PC-9 (cell line): ENCODE results near the gene ERVW-1. TPM values are rescaled to one million over a fixed set of nuclear protein-coding genes. Genes with fewer than 3 reads are reported as not detected.
A peak's percentile ranks its signal among the peaks of the same experiment; 100 is the strongest.

Experiments
- BruUV-seq: library from RNA; stranded (reverse); fragments of 400-500 nt; replicated peaks from 2 replicates; lab custom pipeline; 2021; lab: Mats Ljungman, UMichigan
- CTCF ChIA-PET: fragments of 300-600 bp; sonication (Branson Sonifier 250); formaldehyde crosslinking; loops from one replicate; lab custom pipeline; 2022; ENCODE audit warnings: antibody characterized with exemption; lab: Charles Lee
- POLR2A ChIA-PET: fragments of 300-600 bp; sonication (Branson Sonifier 250); formaldehyde crosslinking; loops from one replicate; lab custom pipeline; 2022; ENCODE audit warnings: antibody characterized with exemption; ENCODE audit not compliant: unreplicated experiment; lab: Charles Lee
- DNase-seq, 2 experiments: peaks; one replicate each; pipeline versions ENCODE4 v3.0.0 to v3.0.0-alpha.2; 2015 to 2022; ENCODE audit warnings: mixed read lengths in 1 of 2
- H2AFZ ChIP-seq: fragments of 200-600 bp; sonication (generic); 2 replicates; pipeline ENCODE4 v1.8.1; 2017; ENCODE audit warnings: antibody characterized with exemption
- H3F3A ChIP-seq: fragments of 200-600 bp; sonication (generic); 2 replicates; pipeline ENCODE4 v1.8.1; 2017; ENCODE audit warnings: antibody characterized with exemption, mild to moderate bottlenecking, low read depth; ENCODE audit not compliant: insufficient read depth
- H3K27ac ChIP-seq: fragments of 200-600 bp; sonication (generic); 2 replicates; pipeline ENCODE4 v1.6.1; 2016; ENCODE audit warnings: mixed run types
- H3K27me3 ChIP-seq: fragments of 200-600 bp; sonication (generic); 2 replicates; pipeline ENCODE4 v1.6.1; 2016; ENCODE audit warnings: low read depth, mixed run types; ENCODE audit not compliant: insufficient read depth
- H3K36me3 ChIP-seq: fragments of 200-600 bp; sonication (generic); 2 replicates; pipeline ENCODE4 v1.6.1; 2016; ENCODE audit warnings: low read depth, mixed run types
- H3K4me1 ChIP-seq: fragments of 200-600 bp; sonication (generic); replicated peaks from 2 replicates; pipeline ENCODE4 v1.6.1; 2016; ENCODE audit warnings: mixed run types; ENCODE audit not compliant: insufficient read depth
- H3K4me2 ChIP-seq: fragments of 200-600 bp; sonication (generic); 2 replicates; pipeline ENCODE4 v1.6.1; 2017; ENCODE audit warnings: mixed run types
- H3K4me3 ChIP-seq: fragments of 200-600 bp; sonication (generic); 2 replicates; pipeline ENCODE4 v1.6.1; 2016; ENCODE audit warnings: mixed run types
- H3K79me2 ChIP-seq: fragments of 200-600 bp; sonication (generic); 2 replicates; pipeline ENCODE4 v1.6.1; 2017; ENCODE audit warnings: low read depth, mixed run types
- H3K9me2 ChIP-seq: fragments of 200-600 bp; sonication (generic); 2 replicates; pipeline ENCODE4 v1.8.1; 2017; ENCODE audit warnings: mild to moderate bottlenecking; ENCODE audit not compliant: insufficient read depth
- H3K9me3 ChIP-seq: fragments of 200-600 bp; sonication (generic); 2 replicates; pipeline ENCODE4 v1.8.1; 2016; ENCODE audit warnings: low read depth; ENCODE audit not compliant: insufficient read depth
- H4K20me1 ChIP-seq: fragments of 200-600 bp; sonication (generic); 2 replicates; pipeline ENCODE4 v1.8.1; 2017; ENCODE audit not compliant: insufficient read depth
- EZH2 ChIP-seq: fragments of 200-600 bp; sonication (generic); IDR thresholded peaks from 2 replicates; pipeline ENCODE4 v1.8.0; 2017; ENCODE audit warnings: antibody characterized with exemption, low read depth
- intact Hi-C: fragments of 100-400 bp; cut with micrococcal nuclease; formaldehyde crosslinking; loops from one replicate; pipeline ENCODE4 v1.10.0; 2022; ENCODE audit not compliant: unreplicated experiment
- total RNA-seq: library from RNA; stranded (reverse); gene quantifications from 2 replicates; pipeline ENCODE4 v1.2.3, GENCODE V29; 2021
- TF ChIP-seq, protein P1 (sequence below): fragments of 200-600 bp; sonication (generic); conservative IDR thresholded peaks from 2 replicates; pipeline ENCODE4 v1.6.1; 2017; ENCODE audit warnings: mixed run types, antibody characterized with exemption, mild to moderate bottlenecking, moderate library complexity

The ERVW-1 gene
- total RNA-seq, 1 experiment from 2014 or later, result not detected

DNA sequence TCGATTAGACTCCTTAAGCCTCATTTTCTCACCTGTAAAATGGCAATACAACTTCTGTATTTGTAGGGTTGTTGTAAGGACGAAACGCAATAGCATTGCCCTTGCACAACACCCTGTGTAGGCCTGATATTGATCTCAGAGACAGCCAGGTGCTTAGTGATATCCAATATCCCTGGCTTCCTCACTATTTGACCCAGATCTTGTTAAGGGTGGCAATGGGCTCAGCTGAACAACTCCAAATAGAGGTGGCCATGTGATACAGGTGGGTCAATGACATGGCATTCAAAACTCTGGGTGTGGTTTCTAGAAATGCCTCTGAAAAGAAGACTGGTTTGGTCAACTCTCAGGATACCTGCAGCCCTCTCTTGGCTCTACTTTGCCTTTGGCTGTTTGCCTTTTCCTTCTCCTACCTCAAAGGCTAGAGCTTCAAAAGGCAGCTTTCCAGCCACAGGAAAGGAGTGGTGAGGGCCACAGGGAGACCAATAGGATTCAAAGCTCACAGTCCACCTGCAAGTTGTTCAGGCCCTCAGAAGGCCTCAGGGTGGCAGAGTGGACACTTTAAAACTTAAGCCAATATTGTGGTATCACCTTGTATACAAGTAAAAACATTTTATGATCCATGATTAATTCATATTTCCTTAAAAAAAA is 45.3 kb downstream of the ERVW-1 start:
- H3K27ac ChIP-seq, result no peak overlapping the region
- ChIA-PET POLR2A (no interaction called here), CTCF (no interaction called here)
- no peaks in the 10 kb centered on the region for H3K79me2 ChIP-seq
- H3K27me3 ChIP-seq, result no peaks in the 10 kb centered on the region
- H2AFZ ChIP-seq, result no peak overlapping the region
- no peaks in the 10 kb centered on the region for H3K9me2 ChIP-seq
- H3K9me3 ChIP-seq, result no peaks in the 10 kb centered on the region
- TF ChIP-seq, protein P1, sequence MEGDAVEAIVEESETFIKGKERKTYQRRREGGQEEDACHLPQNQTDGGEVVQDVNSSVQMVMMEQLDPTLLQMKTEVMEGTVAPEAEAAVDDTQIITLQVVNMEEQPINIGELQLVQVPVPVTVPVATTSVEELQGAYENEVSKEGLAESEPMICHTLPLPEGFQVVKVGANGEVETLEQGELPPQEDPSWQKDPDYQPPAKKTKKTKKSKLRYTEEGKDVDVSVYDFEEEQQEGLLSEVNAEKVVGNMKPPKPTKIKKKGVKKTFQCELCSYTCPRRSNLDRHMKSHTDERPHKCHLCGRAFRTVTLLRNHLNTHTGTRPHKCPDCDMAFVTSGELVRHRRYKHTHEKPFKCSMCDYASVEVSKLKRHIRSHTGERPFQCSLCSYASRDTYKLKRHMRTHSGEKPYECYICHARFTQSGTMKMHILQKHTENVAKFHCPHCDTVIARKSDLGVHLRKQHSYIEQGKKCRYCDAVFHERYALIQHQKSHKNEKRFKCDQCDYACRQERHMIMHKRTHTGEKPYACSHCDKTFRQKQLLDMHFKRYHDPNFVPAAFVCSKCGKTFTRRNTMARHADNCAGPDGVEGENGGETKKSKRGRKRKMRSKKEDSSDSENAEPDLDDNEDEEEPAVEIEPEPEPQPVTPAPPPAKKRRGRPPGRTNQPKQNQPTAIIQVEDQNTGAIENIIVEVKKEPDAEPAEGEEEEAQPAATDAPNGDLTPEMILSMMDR, result no peak
- no peak for TF ChIP-seq EZH2
- 0 out of 2 replicates have a peak, but pooled peaks cover 3% of the 10 kb centered on the region for H3F3A ChIP-seq
- intact Hi-C loops, result no loop called here
- H3K4me1 ChIP-seq, result no peaks in the 10 kb centered on the region
- no peak overlapping the region for H3K4me3 ChIP-seq
- peak in 1 of 2 experiments; percentile 44 for DNase-seq
- BruUV-seq, result no TSS peak
- no peaks in the 10 kb centered on the region for H4K20me1 ChIP-seq
- no peaks in the 10 kb centered on the region for H3K36me3 ChIP-seq
- no peak overlapping the region for H3K4me2 ChIP-seq

DNA sequence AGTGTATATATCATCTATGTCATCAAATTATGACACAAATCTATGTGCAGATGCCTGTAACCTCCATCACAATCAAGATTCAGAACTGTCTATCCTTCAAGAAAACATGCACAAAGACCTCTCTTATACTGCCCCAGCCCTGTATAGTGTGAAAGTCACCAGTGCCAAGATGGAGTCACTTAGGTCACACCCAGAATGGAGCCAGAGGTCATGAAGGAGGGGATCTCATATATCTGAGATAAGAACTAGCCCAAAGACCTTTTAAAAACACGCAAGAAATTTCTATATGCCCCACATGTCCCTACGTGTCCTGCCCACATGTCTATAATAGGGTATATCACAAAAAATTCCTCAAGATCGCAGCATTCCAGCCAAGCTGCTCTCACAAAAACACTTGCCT is 50.6 kb downstream of the ERVW-1 start:
- Histone ChIP-seq H2AFZ (no peak overlapping the region), H3K9me3 (no peaks in the 10 kb centered on the region), H3K79me2 (no peaks in the 10 kb centered on the region), H3K36me3 (no peaks in the 10 kb centered on the region), H3F3A (0 out of 2 replicates have a peak, but pooled peaks cover 1% of the 10 kb centered on the region), H3K9me2 (no peaks in the 10 kb centered on the region), H3K27me3 (no peaks in the 10 kb centered on the region), H3K4me1 (0 out of 2 replicates have a peak, but pooled peaks cover 5% of the 10 kb centered on the region), H3K27ac (no peak overlapping the region), H3K4me3 (no peak overlapping the region), H3K4me2 (no peak overlapping the region), H4K20me1 (no peaks in the 10 kb centered on the region)
- no peak for DNase-seq
- CTCF ChIA-PET, result no interaction called here
- intact Hi-C loops, result loop anchor here (10.0 kb wide), 1 partner anchor 408 kb away; the partner anchor contains the start of gene CDK6
- TF ChIP-seq, protein P1, result no peak
- no peak for TF ChIP-seq EZH2
- POLR2A ChIA-PET, result no interaction called here
- BruUV-seq, result no TSS peak

DNA sequence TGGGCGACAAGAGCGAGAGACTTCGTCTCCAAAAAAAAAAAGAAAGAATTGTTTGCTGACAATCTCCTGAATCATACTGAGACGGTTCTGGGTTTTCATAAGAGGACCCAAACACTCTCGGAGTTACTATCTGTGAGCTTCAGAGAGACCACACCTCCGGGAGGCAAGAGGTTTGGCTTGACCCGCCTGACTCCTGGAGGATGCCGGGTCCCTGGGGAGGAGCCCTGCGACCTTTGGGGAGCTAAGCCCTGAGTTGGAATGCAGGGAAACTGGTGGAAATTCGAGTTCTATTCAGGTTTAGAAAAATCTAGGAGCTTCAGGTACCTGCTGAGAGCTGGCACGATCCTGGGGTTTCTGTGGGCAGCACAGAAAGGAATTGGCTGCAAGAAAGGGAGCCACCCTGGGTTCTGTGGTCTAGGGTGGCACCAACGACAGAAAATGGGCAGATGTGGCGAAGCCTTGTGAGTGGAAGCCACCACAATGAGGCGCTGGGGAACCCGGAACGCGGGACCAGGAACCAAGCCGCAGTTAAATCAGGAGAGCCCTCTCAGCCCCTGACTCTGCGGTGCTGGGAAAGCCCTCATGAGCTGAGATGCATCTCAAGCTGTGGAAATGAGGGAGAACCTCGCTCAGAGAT is 52.3 kb downstream of the ERVW-1 start:
- H3F3A ChIP-seq, result no peaks in the 10 kb centered on the region
- CTCF ChIA-PET, result interaction anchor here (0.6 to 2.3 kb wide), 5 partner anchors 8 to 415 kb away, joined by 3 to 18 read pairs (median 3); partner anchors contain the start of gene GATAD1

More for the DNA sequence above, 52.3 kb downstream of the ERVW-1 start:
- H2AFZ ChIP-seq, result peak overlapping the region; percentile 90
- no peak overlapping the region for H3K27ac ChIP-seq
- no peaks in the 10 kb centered on the region for H3K79me2 ChIP-seq
- POLR2A ChIA-PET, result interaction anchor here (0.6 to 1.9 kb wide), 3 partner anchors 22 to 179 kb away, joined by 3 to 9 read pairs (median 6); partner anchors contain the start of gene GATAD1
- H3K27me3 ChIP-seq, result no peaks in the 10 kb centered on the region
- H4K20me1 ChIP-seq, result no peaks in the 10 kb centered on the region
- H3K9me2 ChIP-seq, result no peaks in the 10 kb centered on the region
- BruUV-seq, result no TSS peak
- peak overlapping the region; percentile 55; the same call in 1 of the 2 replicates for H3K4me3 ChIP-seq
- H3K4me1 ChIP-seq, result 0 out of 2 replicates have a peak, but pooled peaks cover 5% of the 10 kb centered on the region
- intact Hi-C loops, result loop anchor here (1.0 to 10.0 kb wide), 4 partner anchors 22 to 409 kb away; partner anchors contain the start of genes ANKIB1, CDK6, GATAD1 and KRIT1
- peak in 1 of 2 experiments; percentile 56 for DNase-seq
- no peaks in the 10 kb centered on the region for H3K36me3 ChIP-seq
- peak overlapping the region; percentile 92 for H3K4me2 ChIP-seq
- no peaks in the 10 kb centered on the region for H3K9me3 ChIP-seq
- no peak for TF ChIP-seq EZH2
- TF ChIP-seq, protein P1, result no peak
